Testis (tissue), 2 donors: ENCODE data around the gene ZNF581.

Source experiments
- POLR2A ChIP-seq: fragments of 450-650 bp; IDR thresholded peaks from one replicate; pipeline ENCODE4 v1.6.1; 2017; ENCODE audit warnings: antibody characterized with exemption, mild to moderate bottlenecking, moderate library complexity
- TF ChIP-seq, protein P1 (sequence below), 3 experiments: fragments of 450-650 bp in 2 of 3; fragments of 200-600 bp in 1 of 3; sonication (generic) in 1 of 3; IDR thresholded peaks; one replicate each; pipeline ENCODE4 v1.5.1; 2016 to 2019; ENCODE audit warnings: antibody characterized with exemption in 3 of 3, mild to moderate bottlenecking in 2 of 3, moderate library complexity in 1 of 3

DNA sequence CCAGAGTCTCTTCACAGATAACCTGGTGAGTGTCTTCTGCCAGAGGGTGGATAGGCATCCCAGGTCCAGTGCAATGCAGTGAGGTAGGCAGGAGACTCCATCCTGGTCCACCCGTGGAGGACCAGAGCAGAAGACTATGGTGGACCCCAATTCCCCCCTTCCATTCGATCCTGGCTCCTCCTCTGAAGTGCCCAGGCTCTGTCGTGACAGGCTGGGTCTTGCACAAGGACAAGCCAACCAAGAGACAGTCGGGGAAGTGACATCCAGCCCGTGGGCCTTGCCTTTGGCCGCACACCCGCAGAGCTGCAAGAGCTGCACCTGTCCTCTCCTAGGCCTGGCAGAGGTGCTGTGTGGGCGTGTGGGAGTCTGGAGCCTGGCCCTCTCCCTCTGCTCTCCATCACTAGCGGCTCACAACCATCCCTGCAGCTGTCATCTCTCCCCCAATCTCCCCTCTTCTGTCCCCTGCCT is 22.2 kb upstream of the ZNF581 start:
- TF ChIP-seq, protein P1, sequence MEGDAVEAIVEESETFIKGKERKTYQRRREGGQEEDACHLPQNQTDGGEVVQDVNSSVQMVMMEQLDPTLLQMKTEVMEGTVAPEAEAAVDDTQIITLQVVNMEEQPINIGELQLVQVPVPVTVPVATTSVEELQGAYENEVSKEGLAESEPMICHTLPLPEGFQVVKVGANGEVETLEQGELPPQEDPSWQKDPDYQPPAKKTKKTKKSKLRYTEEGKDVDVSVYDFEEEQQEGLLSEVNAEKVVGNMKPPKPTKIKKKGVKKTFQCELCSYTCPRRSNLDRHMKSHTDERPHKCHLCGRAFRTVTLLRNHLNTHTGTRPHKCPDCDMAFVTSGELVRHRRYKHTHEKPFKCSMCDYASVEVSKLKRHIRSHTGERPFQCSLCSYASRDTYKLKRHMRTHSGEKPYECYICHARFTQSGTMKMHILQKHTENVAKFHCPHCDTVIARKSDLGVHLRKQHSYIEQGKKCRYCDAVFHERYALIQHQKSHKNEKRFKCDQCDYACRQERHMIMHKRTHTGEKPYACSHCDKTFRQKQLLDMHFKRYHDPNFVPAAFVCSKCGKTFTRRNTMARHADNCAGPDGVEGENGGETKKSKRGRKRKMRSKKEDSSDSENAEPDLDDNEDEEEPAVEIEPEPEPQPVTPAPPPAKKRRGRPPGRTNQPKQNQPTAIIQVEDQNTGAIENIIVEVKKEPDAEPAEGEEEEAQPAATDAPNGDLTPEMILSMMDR (IDR thresholded peaks at IDR 0.05): no peak
- TF ChIP-seq POLR2A: no peak
